K562 (cell line): ENCODE measurements around the gene BCL7C. TPM values are rescaled to one million over a fixed set of nuclear protein-coding genes. Genes with fewer than 3 reads are reported as not detected.

Source experiments
- ATF7 ChIP-seq: fragments of 450-650 bp; IDR thresholded peaks from 2 replicates; pipeline ENCODE4 v1.7.1; 2014; ENCODE audit warnings: mild to moderate bottlenecking, moderate library complexity
- CBFA2T3 ChIP-seq: fragments of 450-650 bp; IDR thresholded peaks from 2 replicates; pipeline ENCODE4 v1.6.1; 2017
- CHD1 ChIP-seq: fragments of 200-600 bp; sonication (generic); IDR thresholded peaks from one replicate; pipeline ENCODE4 v1.6.1; 2012; ENCODE audit warnings: mild to moderate bottlenecking, moderate library complexity, low read length, inconsistent platforms
- FOXK2 ChIP-seq, 2 experiments: fragments of 450-650 bp; IDR thresholded peaks in 1 of 2; conservative IDR thresholded peaks in 1 of 2; 2 replicates each; pipeline ENCODE4 v1.6.1; 2016; ENCODE audit warnings: low read depth in 2 of 2, mild to moderate bottlenecking in 1 of 2
- GTF2E2 ChIP-seq: fragments of 200-800 bp; sonication (Bioruptor generic); IDR thresholded peaks from 2 replicates; pipeline ENCODE4 v1.6.1; 2016; ENCODE audit warnings: missing genetic modification characterization, missing compliant biosample characterization
- HDAC8 ChIP-seq: fragments of 450-650 bp; IDR thresholded peaks from 2 replicates; pipeline ENCODE4 v1.6.1; 2016; ENCODE audit warnings: mild to moderate bottlenecking, missing genetic modification characterization, moderate library complexity, missing compliant biosample characterization
- HMGN3 ChIP-seq: IDR thresholded peaks from 2 replicates; pipeline ENCODE4 v1.6.1; 2011; ENCODE audit warnings: borderline replicate concordance, low read depth, mild to moderate bottlenecking, mixed read lengths, low read length; ENCODE audit not compliant: insufficient read length; ENCODE audit errors: extremely low read depth
- HOXB6 ChIP-seq: fragments of 250-450 bp; sonication (Bioruptor Pico); IDR thresholded peaks from 2 replicates; pipeline ENCODE4 v1.5.1; 2022; ENCODE audit warnings: mild to moderate bottlenecking, borderline replicate concordance
- KAT7 ChIP-seq: sonication (generic); formaldehyde crosslinking; IDR thresholded peaks from 2 replicates; pipeline ENCODE4 v1.8.0; 2022; ENCODE audit warnings: missing genetic modification reagents, mild to moderate bottlenecking, borderline replicate concordance
- MCM2 ChIP-seq: fragments of 450-650 bp; IDR thresholded peaks from 2 replicates; pipeline ENCODE4 v1.6.1; 2017; ENCODE audit warnings: low read depth, mild to moderate bottlenecking
- MED1 ChIP-seq: sonication (generic); formaldehyde crosslinking; IDR thresholded peaks from 2 replicates; pipeline ENCODE4 v1.8.1; 2023; ENCODE audit warnings: missing genetic modification reagents, borderline replicate concordance
- MYC ChIP-seq, 2 experiments: fragments of 250-450 bp in 1 of 2; sonication (Bioruptor Pico) in 1 of 2; IDR thresholded peaks; 2 replicates each; pipeline versions ENCODE4 v1.5.1 to v1.6.1; 2012 to 2021; ENCODE audit warnings: low read depth in 2 of 2, borderline replicate concordance in 1 of 2, improper control_type of control experiment in 1 of 2, low read length in 1 of 2, mild to moderate bottlenecking in 1 of 2, moderate library complexity in 1 of 2
- NKRF ChIP-seq: fragments of 450-650 bp; IDR thresholded peaks from 2 replicates; pipeline ENCODE4 v1.6.1; 2016; ENCODE audit warnings: borderline replicate concordance
- NR3C1 ChIP-seq: sonication (generic); formaldehyde crosslinking; IDR thresholded peaks from 2 replicates; pipeline ENCODE4 v1.8.1; 2022; ENCODE audit warnings: missing genetic modification reagents
- RBFOX2 ChIP-seq: fragments of 200-400 bp; formaldehyde crosslinking; IDR thresholded peaks from 2 replicates; pipeline ENCODE4 v1.6.1; 2017; ENCODE audit warnings: low read depth, mild to moderate bottlenecking, low read length, moderate library complexity
- SMARCA5 ChIP-seq: fragments of 450-650 bp; IDR thresholded peaks from 2 replicates; pipeline ENCODE4 v1.6.1; 2016
- SNIP1 ChIP-seq: fragments of 450-650 bp; IDR thresholded peaks from 2 replicates; pipeline ENCODE4 v1.7.1; 2017; ENCODE audit warnings: low read depth, mild to moderate bottlenecking
- TEAD4 ChIP-seq, 2 experiments: sonication (generic) in 1 of 2; formaldehyde crosslinking in 1 of 2; IDR thresholded peaks; 2 replicates each; pipeline versions ENCODE4 v1.6.1 to v1.8.0; 2012 to 2022; ENCODE audit warnings: borderline replicate concordance in 1 of 2, inconsistent platforms in 1 of 2, low read length in 1 of 2, mild to moderate bottlenecking in 1 of 2, missing genetic modification reagents in 1 of 2
- ZNF12 ChIP-seq: sonication (generic); formaldehyde crosslinking; IDR thresholded peaks from 2 replicates; pipeline ENCODE4 v1.4.0; 2020; ENCODE audit warnings: mild to moderate bottlenecking, missing genetic modification reagents
- ZNF584 ChIP-seq: fragments of 200-800 bp; sonication (Bioruptor generic); IDR thresholded peaks from 2 replicates; pipeline ENCODE4 v1.6.1; 2016; ENCODE audit warnings: low read depth, mild to moderate bottlenecking, missing genetic modification characterization, missing compliant biosample characterization
- polyA plus RNA-seq, 8 experiments: library from polyadenylated mRNA; depleted of rRNA in 4 of 8; stranded (reverse) in 5 of 8; unstranded in 3 of 8; fragments of >200 nt; fragmentation: Nextera tagmentation in 2 of 8; fragmentation: Illumina TruSeq in 1 of 8; extraction: Ambion mirVana in 2 of 8; extraction: Trizol in 1 of 8; gene quantifications; 2 replicates each; pipeline versions ENCODE4 v1.2.1 to v1.2.3, GENCODE V29; 2011 to 2014; ENCODE audit warnings: inconsistent platforms in 1 of 8, missing spikeins in 1 of 8
- total RNA-seq, 7 experiments: library from RNA; depleted of rRNA in 6 of 7; stranded (reverse); fragments of >200 nt in 6 of 7; fragmentation: Illumina TruSeq in 2 of 7; extraction: Trizol in 2 of 7; gene quantifications; 2 replicates each; pipeline versions ENCODE4 v1.2.1 to v1.2.3, GENCODE V29; 2011 to 2021; ENCODE audit warnings: low replicate concordance in 1 of 7

The BCL7C gene
- total and polyA plus RNA-seq, 9 of the 15 experiments (the other 6 are each of a cell fraction or from before 2014, with no cell fraction given): 1.7 to 85.8 (median 19.6) TPM

- no peak for TF ChIP-seq RBFOX2
- no peak for TF ChIP-seq HDAC8 (tag)
- TF ChIP-seq GTF2E2 (tag): 0 out of 2 replicates have a peak, but pooled peaks have one; percentile 44
- no peak for TF ChIP-seq CHD1
- TF ChIP-seq CBFA2T3: peak; percentile 29
- peak; percentile 39; the same call in 1 of the 2 replicates for TF ChIP-seq SMARCA5
- TF ChIP-seq KAT7 (CRISPR knock-in tag): no peak
- TF ChIP-seq HMGN3: no peak
- TF ChIP-seq NKRF: peak; percentile 47; the same call in 1 of the 2 replicates
- no peak for TF ChIP-seq ZNF584
- TF ChIP-seq SNIP1: no peak
- no peak for TF ChIP-seq MCM2
- no peak for TF ChIP-seq HOXB6 (CRISPR knock-in tag)
- TF ChIP-seq NR3C1 (CRISPR knock-in tag): no peak
- TF ChIP-seq ZNF12 (CRISPR knock-in tag): no peak
- no peak for TF ChIP-seq MED1 (CRISPR knock-in tag)
- no peak for TF ChIP-seq TEAD4 (IDR thresholded peaks at IDR 0.05; ENCODE audit: low read length)
- no peak for TF ChIP-seq TEAD4 (CRISPR knock-in tag; IDR thresholded peaks at IDR 0.05; ENCODE audit: borderline replicate concordance)
- peak in 1 of 2 experiments; percentile 71; a peak in 2 of 4 replicates for TF ChIP-seq FOXK2 (conservative IDR thresholded peaks at IDR 0.05 in 1 of 2, IDR thresholded peaks at IDR 0.05 in 1 of 2; ENCODE audit: low read depth in 2 of 2)
- TF ChIP-seq MYC (IDR thresholded peaks at IDR 0.05; ENCODE audit: low read depth, low read length): peak; percentile 74
- TF ChIP-seq MYC (CRISPR knock-in tag; IDR thresholded peaks at IDR 0.05; ENCODE audit: borderline replicate concordance, low read depth): no peak; the same call in 1 of the 2 replicates
- TF ChIP-seq ATF7: no peak
These were observed 9.1 kb upstream of the BCL7C start (continued) for GRCh38 chr16:30903002-30903401.
